Medulla oblongata (tissue), 1 donor: Measurements from ENCODE around the gene EIF2D.
"Not testable (repeated sequence)": the region's sequence is repeated elsewhere in the genome, so short reads cannot be mapped to it uniquely, and the experiment has no call there.

ENCODE experiments used
- DNase-seq: peaks from one replicate; pipeline ENCODE4 v3.0.0-alpha.2; 2015; ENCODE audit errors: extremely low spot score

EIF2D gene

DNA sequence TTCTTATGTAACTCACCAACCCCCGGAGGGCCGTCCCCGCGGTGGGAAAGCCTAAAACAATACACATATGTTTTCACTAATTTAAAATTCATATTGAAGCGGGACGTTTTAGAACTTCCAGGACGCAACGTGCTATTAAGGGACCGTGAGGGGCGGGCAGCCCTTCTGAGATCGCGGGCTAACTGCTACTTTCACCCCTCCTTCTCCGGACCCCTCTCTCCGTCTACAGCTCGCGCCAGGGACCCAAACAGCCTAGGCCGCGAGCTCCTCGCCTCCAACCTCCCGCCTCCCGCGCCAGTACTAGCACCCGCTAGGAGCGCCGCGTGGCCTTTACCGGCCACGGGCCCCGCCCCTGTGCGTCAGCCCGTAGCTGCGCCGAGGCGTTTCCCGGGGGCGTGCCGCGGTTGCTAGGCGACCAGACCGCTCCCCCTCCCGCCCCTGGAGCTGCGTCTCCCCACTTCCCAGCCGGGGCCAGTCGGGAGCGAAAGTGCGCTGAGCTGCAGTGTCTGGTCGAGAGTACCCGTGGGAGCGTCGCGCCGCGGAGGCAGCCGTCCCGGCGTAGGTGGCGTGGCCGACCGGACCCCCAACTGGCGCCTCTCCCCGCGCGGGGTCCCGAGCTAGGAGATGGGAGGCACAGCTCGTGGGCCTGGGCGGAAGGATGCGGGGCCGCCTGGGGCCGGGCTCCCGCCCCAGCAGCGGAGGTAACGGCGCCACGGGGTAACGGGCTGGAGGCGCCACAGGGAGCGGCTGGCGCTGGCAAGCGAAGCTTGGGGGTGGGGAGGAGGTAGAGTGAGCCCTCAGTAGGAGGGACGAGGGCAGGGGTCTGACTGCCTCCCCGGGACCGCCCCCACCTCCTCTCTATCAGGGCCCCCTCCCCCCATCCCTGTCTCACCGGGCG is 23.1 kb upstream of the EIF2D start, which contains the start of gene DYRK3:
Gene DYRK3, plus strand, starts transcription at position 457 of the 898 bp plus-strand sequence. Its CDS starts 168 bp downstream, at position 625.
- DNase-seq: peak; percentile 94

DNA sequence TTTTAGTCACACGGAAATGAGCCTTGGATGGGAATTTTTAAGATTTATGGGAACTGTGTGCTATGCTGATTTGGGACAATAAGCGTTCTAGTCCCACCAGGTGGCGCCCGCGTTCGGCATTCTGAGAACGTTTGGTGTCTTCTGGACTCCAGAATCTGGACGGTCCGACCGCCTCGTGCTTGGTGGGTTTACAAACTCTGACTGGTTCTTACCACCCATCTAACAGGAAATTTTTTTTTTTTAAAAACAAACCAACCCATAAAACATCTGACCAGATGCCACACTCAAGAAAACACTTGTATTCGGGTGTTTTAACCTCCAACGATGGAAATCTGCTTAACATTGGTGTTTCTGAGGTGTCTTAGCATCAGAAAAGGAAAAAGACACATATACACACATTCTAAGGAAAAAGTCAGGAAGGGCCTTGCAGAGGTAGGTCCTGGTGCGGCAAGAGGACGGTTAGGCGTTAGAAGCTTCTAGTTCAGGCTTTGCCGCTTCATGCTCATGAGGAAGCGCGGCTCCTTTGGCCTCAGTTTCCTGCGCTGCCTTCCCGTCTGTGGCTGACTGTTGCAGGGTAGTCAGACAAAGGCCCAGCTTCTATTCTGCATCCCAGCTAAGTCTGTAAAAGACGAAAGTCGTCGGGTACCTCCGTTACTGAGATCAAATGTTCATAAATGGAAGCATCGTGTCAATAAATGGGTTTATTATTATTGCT is 22.3 kb upstream of the EIF2D start:
- peak; percentile 98 for DNase-seq

DNA sequence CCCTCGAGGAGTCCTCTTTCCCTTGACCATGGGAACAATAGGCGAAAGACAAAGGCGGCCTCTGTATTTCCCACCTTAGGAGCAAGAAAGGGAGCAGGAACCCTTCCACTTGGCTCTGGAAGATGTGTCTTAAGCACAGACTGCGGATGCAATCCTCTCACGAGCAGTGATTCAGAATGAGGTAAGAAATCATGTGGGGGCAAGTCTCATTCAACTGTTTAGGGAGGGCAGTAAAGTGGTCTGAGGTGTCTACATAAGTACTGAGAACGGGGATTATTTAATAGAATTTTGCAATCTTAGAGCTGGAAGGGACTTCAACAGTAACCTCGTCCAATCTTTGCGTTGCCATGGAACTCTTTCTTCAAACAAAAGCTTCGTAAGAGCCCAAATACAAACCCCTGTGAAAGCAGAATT is 21.4 kb upstream of the EIF2D start:
- peak; percentile 27 for DNase-seq

DNA sequence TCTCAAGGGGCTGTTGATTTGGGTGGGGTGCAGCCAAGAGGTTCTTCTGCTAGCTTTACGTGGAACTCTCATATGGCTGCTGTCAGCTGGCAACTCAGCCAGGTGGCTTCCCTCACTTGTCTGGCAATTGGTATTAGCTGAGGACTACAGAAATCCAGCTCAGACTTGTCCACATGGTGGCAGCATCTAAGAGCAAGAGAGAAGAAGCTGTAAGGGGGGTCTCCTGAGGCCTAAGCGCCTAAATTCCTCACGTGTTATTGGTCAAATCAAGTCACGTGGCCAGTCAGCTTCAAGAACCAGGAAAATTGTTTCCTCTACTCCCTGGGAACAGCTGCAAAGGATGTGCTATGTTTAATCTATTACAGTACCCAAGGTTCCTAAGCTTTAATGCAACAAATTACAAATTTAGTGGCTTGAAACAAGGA is 18.8 kb upstream of the EIF2D start:
- peak; percentile 31 for DNase-seq

DNA sequence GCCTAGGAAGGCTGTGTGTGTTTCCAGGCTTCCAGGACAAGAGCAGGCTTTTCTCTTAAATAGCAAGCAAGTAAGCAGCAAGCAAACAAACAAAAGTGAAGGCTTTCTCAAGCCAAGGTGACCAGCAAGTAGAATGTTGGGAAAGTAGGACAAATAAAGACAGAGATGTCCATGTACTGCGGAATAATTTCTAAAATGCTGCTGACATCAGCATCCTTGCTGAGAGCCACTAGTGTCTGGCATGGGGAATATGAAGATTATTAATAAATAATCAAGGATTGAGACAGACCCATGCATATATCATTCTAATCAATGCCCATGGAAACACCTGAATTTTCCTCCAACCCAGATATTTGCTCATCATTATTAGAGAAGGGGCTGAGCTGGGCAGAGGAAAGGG is 16.7 kb upstream of the EIF2D start:
- DNase-seq: no peak

DNA sequence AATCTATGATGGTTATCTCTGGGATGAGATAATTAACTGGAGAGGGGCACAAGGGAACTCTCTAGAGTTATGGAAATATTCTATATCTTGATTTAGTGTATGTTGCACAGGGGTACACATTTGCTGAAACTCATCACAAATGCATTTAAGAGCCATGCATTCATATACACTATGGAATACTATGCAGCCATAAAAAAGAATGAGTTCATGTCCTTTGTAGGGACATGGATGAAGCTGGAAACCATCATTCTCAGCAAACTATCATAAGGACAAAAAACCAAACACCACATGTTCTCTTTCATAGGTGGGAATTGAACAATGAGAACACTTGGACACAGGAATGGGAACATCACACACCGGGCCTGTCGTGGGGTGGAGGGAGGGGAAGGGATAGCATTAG is 14.1 kb upstream of the EIF2D start:
- DNase-seq: not testable (repeated sequence)

DNA sequence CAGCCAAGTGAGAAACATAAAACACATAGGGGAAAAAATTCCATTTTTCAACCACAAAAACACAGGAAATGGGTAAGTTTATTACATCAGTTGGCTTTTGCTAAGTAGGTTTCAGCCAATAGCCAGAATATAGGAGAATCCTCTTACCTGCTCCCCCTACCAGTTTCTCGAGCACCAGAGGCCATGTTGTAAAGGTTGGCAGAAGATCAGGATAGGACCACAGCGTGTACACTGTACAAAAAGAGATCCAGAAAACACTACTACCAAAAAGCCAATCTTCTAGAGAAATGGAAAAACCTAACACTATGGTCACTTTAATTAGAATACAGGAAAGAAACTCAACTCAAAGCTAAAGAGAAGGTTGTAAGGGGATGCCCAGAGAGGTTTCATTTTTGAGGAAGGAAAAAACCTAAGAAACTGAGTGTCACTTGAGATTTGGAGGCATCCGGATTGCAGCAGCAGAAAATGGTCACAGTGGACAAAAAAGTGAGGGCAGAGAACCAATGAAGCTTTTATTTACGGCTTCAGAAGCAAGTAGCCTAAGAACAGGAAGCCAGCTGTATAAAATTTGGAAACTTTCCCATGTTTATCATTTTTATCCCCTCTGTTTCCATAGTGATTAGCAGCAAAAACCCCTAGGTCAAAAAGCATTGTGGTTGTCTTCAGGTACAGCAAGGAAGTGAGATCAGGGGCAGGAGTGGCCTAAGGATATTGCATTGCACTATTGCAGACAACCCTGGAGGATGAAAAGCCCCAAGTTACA is 2.9 kb downstream of the EIF2D start:
- no peak for DNase-seq

DNA sequence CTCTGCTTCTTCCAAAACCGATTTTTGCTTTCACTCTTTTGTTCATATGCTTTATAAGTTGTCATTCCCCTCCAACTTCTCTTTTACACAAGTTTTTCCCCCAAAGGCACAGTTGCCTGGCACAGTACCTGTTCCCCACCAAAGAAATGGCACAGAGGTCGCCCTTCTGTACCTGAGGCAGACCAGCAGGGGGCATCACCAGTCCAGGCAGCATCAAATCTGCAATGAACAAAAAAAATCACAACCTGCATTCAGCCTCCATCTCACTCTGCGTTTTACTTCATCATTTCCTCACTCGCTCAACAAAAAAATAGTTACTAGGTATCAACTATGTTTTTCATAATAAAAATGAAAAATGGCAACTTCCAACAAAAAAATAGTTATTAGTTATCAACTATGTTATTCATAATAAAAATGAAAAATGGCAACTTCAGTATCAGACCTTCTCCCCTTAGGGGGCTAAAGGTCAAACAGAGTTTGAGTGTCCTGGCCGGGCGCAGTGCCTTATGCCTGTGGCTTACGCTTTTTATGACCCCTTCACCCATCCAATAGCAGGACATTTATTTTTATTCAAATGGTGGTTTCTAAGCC is 4.1 kb downstream of the EIF2D start:
- DNase-seq: no peak

DNA sequence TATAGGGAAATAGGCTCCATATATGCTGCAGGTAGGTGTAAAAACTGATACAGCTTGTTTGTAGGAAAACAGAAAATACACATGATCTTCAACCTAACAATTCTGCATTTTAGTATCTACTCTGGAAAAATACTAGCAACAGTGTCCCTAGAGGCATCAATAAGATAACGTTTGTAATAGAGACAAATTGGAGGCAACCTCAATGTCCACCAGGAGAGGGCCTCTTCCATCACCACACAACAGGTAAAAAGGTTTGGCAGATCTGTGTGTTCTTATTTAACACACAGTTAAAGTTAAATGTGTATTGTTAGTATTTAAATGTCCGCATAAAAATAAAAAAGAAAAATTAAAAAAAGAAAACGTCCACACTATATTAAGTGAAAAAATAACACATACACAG is 5.4 kb downstream of the EIF2D start:
- no peak for DNase-seq

DNA sequence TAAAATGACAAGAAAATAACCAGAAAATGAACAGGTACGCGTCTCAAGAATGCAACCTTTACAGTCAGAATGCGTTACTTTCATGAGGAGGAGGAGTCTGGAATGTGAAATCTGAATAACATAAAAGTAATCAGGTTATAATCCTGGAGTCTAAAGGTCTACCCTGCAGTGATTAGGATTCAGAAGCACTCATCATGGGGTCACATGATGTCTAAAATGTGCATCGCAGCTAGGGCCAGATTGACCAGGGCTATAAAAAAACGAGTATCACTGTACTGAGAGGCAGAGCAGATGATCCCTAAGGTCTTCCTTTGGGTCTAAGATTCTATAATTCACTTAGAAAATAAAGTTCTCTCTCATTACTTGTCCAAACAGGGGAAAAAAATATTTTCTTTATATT is 7.4 kb downstream of the EIF2D start:
- DNase-seq: no peak

DNA sequence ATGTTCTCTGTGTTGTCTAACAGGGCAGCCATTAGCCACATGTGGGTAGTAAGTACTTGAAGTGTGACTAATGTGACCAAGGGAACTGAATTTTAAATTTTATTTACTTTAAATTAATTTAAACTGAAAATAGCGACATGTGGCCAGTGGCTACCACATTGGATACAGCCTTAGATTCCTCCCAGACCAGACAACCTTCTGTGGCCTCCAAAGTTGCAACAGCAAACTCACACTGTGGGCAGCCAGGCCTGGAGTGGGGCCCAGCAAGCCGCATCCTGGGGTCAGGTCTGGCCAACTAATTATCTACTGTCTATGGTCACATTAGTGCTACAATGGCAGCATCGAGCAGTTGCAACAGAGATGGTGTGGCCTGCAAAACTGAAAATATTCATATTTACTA is 11.7 kb downstream of the EIF2D start:
- no peak for DNase-seq

DNA sequence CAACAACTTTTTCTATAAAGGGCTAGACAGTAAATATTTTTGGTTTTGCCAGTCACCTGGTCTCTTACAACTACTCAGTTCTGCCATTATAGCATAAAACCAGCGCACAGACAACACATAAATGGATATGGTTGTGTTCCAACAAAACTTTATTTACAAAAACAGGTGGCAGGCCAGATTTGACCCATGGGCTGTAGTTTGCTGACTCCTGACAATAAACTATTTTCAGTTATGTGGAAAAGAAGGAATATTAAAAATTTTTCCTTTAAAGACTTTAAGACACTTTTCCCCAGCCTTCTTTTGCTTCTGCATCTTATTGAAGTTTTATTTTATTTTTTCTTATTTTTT is 16.0 kb downstream of the EIF2D start:
- no peak for DNase-seq

DNA sequence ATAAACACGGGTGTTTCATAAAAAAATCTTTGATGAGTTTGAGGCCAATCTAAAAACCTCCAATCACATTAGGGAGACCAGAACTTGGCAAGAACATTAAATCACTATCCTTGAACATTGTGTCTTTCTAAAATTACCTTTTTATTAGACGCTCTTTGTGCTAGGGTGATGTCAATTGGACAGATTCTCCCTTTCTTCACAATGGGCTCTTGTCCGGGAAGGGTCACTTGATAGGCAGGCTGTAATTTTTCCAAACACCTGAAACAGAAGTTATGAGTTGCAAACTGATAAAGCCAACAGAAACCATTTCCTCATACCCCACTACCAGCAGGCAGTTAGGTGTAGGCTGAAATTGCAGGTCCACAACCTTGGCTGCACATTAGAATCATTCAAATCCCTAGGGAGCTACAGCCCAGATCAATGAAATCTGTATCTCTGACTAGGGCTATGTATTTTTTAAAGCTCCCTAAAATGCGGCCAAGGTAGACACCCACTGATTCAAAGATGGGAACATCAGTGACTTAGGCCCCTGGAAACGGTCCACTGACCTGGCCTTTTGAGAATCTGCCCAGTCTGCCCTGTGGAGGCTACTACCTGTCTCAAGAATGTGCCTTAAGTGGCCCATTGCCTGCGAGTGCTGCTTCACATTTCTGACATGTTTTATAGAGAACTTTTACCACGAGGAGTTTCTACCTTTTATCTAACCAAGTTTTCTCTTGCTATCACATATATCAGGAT is 16.5 kb downstream of the EIF2D start:
- no peak for DNase-seq

DNA sequence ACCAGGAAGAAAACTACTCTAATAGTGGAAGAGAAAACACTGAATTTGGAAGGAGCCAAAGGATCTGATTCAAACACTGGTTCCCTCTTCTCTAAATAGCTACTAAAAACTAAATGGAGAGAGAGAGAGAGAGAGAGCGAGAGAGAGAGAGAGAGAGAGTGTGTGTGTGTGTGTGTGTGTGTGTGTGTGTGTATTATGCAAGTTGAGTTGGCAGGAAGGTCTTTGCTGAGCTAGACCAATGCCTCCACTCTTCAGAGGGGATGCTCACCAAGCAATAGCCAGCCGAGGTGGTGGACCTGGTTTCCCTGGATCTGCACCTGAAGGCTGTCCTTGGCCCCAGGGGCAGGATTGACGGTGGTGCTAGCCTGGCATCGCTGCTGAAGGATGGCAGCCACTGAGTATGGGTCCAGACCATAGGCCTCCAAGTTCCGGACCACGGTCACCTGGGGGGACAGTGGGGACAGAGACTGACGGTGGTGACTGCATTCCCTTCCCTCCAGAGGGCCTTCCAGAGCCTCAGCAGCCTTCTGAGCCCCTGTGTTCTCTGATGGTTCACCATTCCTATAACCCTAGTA is 18.8 kb downstream of the EIF2D start:
- no peak for DNase-seq

DNA sequence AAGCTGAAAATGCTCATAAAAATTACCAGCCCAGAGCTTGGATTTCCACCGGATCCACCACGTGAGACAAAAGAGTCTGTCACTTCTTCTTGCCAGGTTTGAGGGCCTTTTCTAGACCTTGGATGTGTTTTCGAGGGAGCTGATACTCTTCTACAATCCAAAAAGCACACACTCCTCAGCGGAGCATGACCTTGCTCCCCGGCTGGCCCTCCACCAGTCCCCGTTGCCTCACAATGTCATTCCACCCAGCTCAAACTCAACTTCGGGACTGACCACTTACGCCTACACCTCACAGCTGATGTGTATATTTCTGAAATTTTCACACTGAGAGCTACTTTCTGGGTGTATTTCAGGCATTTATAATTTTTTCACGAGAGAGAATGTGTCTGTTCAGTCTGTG is 20.6 kb downstream of the EIF2D start:
- DNase-seq: no peak

DNA sequence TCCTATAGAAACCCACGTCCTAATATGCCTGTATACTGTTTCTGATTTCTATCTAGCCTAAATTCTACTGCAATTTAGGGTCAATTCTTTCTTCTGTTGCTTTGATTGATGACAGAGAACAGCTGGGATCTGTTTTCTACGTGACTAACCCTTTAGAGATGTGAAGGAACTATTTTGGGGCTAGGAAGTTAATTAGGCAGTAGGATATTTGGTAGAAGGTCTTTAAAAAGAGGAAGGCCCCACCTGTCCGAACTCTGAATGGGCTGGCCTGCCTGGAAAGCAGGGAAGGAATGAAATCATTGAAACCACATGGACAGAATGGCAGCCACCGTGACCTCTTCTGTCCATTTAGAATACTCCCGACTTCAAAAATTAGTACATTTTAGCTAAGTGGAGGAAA is 21.0 kb downstream of the EIF2D start:
- no peak for DNase-seq

DNA sequence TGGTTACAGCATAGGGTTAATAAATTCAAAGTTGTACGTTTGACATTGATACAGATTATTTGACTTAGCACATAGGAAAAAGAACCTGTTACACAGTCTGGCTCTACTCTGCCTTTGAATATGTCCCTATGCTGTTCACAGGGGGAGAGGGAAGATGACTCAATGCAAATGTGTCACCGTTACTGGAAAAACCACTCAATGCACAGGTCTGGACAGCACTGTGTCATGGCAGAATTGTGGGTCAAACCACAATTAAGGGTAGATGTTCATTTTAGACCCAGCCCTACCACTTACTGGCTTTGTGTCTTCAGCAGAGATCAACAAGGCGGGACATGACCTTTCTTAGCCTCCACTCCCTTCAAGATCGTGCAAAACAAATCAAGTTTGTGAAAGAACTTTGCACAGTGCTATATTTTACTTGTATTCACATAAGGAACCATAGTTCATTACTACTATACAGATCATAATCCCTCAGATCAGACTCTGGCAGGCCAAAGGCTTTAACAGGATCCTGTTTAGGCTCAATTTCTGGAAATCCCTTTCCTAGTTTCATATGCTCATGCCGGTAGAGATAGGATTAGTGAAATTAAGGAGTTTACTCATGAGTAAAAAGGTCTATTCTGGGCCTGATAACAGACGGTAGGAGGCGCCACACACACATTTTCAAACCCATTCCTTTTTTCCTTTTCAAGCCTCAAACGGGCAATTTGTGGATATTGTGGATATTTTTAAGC is 22.1 kb downstream of the EIF2D start:
- no peak for DNase-seq

DNA sequence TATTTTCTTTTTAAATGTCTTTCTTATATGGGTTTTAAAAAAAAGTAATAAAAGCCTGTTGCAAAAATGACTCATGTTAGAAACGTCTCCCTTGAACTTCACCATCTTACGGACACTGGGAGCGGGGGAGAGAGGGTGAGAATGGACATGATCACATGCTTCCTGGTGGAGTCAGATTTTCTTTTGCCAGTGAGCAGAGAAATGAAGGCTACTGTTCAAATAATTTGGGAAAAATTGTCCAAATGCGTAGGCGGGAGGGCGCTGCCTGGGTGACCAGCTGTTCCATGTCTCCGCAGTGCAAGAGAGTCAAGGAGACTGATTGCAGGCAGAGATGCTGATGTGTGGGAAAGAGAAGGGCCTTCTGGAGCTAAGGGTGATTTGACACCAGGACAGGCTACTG is 23.1 kb downstream of the EIF2D start:
- no peak for DNase-seq

DNA sequence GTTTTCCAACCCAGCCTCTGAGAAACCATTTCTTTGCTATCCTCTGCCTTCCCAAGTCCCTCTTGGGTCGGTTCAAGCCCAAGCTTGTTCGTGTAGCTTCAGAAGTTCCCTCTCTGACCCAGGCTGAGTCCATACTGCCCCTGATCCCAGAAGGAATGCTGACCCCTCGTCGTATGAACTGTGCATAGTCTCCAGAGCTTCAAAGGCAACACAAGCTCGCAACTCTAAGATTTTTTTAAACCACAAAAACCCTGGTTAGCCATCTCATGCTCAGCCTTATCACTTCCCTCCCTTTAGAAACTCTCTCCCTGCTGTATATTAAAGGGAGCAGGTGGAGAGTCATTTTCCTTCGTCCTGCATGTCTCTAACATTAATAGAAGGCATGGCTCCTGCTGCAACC is 23.8 kb downstream of the EIF2D start:
- no peak for DNase-seq

DNA sequence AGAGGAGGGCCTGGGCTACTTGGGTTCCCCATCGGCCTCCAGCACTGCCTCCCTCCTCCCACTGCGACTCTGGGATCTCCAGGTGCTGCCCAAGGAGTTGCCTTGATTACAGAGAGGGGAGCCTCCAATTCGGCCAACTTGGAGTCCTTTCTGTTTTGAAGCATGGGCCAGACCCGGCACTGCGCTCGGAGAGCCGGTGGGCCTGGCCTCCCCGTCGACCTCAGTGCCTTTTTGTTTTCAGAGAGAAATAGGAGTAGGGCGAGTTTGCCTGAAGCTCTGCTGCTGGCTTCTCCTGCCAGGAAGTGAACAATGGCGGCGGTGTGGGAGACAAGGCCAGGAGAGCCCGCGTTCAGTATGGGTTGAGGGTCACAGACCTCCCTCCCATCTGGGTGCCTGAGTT is 24.4 kb downstream of the EIF2D start:
- DNase-seq: no peak
